GM21529 (cell line): Measurements from ENCODE around the gene DPH6.

Source experiments
- ATAC-seq: cut with Tn5 transposase; IDR thresholded peaks from one replicate; pipeline ENCODE4 v1.9.1; 2021; ENCODE audit not compliant: unreplicated experiment

The DPH6 gene

DNA sequence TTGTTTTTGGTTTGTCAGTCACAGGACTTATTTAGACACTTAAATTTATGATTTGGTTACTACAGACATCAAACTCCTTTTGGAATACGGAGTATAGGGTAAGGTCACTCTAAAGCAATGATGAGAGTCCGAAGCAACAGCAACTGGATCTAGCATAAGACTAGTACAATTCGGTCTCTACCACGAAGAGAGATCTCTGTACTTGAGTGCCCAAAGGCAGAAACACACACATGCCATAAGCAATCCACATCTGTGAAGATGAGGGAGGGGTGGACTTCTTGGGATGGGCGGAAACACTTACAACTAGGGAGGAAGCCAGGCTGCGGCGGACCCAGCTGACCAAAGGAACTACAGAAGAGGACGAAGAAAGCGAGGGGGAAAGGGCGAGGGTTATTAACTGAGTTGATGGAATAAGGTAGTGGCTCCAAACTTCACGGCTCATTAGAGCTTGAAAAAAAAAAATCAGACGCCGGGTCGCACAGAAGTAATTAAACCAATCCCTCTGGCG is 595 bp downstream of the DPH6 start:
- ATAC-seq, result peak; percentile 14

DNA sequence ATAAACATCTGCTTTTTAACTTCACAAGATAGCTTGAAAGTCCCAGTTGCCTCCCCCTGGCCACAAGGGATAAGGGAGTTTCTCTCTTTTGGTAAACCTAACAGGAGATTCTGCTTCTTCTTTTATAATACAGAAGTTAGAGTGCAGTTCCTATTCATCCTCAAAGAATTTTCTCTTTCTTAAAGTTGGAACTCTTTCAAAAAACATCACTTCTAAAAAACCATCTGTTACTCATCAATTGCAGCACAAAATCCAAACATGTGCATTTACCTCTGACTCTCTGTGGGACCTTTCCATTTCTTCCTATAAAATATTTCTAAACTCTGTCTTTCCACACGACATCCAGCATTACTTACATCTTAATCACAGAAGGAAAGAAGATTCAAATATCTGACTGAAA is 5.1 kb downstream of the DPH6 start:
- ATAC-seq, result no peak

DNA sequence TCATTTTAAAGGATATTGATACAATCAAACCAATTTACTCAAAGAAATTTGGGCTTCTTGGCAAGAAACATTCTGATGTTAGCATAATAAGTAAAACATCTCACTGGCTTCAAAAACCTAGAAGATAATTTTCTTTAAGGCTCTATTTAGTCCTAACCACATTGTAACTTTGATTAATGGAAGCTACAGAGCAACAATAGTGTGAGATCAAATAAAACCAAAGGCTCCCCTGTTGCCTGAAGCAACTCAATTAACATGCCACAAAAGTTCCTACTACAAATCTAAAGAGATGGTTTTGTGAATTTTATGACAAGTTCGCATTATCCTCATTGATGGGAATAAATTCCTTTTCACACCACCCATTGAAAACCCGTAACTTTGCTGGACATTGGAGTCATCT is 5.9 kb downstream of the DPH6 start:
- ATAC-seq, result no peak

DNA sequence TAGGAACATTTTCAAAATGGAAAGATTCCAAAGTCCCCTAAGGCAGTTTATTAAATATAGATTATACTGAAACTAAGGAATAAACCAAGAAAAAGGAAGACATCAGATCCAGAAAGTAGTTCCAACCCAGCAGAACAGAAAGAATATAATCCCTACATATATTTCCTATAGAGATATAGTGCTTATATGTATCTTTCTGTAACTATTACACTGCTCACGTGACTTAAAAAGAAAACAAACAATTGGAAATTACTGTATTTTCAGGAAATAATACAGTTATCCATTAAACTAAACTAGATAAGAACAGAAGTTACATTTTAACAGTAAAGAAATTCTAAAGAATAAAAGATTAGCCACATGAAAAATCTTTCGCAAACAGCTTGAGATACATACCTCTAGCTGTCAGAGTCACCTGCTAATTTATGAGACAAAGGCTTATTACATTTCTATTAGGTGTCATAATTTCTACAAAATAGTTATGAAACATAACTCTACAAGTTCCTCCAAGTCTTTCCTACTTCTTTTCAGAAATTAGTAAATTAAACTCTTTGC is 10.5 kb downstream of the DPH6 start:
- no peak for ATAC-seq

DNA sequence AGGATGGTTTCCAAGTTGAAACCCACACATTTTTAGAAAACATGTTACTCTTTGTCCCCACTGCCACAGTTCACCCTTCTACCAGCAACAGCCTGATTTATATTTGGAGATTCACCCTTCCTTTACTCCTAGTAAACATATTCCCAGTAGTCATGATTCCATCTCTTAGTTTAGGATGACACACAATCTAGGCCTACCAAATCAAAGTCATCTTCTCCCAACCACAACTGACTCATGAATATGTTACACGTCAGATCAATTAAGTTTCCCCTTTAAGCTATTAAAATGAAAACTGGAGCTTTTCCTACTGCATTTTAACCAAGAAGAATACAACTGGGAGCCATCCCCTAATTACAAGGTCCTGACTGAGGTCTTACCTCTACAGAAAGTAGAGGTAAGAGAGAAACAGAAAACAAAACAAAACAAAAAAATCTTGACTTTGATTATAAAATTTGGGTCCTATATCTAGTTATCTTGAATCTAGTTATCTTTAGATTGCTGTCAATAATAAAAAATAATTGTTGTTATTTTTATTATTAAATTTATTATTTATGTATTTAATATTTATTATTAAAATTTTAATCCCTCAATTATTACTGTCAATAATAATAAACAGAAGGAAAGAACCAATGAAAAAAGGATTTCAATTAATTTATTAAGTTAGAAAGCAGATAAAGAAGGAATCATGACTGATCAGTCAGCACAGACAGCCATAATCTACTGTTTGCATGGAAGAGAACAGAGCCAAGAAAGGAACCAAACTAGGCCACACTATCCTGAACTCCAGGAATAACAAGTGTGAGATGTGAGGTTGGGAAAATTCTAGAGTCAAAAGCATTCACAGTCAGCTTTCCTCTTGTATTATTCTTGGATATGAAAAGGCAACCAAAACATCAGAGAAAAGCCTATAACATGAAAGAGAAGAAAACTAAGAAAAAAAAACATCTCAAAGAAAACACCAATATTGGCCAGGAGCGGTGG is 12.5 kb downstream of the DPH6 start:
- no peak for ATAC-seq

DNA sequence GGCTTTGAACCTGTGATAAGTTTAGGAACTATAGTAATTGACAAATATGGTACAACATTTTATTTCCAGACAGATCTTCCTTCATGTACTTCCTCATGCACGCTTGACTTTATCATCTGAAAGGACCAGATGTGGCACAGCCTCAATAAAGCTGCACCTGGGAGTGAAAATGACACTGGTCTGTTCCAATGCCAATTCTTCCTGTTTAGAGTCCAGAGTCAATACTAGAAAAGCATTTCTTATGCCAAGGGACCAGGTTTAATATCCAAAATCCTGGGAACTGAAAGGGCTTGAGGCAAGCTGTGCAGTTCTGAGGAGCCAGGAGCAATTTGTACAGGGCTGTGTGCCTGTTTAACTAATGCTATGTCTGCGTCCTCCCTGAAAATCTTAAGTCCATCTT is 15.3 kb downstream of the DPH6 start:
- ATAC-seq, result no peak

DNA sequence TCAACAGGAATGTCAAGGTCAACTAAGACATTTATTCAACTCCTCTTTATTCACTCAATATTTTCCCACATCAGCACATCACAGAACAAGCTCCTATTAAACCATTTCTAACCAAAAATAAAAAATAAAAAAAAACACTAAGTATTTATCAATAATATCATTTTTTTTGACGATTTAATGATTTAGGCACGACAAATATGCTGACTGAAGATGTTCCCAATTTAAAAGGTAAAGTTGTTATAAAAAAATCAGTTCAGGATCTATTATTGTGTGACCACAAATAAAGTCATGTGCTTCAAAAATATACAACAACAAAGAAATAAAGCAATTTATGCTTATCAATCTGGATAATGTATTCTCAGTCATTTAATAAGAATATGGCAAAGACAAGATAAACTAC is 16.2 kb downstream of the DPH6 start:
- no peak for ATAC-seq

DNA sequence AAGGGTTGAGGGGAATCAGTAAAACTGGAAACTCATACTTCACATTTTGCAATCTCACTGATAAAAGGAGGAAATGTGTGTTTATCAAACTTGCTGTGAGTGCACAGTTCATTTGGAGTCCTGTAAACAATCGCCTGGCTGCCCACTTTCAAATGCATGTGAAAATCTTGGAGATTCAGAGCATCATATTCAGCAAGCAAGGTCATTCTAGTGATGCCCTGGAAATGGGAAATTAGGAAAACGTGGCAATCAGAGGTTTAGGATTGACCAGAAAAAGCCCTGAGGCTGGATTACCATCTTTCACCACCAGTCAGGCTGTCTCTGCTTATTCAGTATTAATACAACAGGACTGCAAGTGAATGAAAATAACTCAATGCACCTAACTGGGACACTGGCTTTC is 23.9 kb downstream of the DPH6 start:
- ATAC-seq, result no peak

DNA sequence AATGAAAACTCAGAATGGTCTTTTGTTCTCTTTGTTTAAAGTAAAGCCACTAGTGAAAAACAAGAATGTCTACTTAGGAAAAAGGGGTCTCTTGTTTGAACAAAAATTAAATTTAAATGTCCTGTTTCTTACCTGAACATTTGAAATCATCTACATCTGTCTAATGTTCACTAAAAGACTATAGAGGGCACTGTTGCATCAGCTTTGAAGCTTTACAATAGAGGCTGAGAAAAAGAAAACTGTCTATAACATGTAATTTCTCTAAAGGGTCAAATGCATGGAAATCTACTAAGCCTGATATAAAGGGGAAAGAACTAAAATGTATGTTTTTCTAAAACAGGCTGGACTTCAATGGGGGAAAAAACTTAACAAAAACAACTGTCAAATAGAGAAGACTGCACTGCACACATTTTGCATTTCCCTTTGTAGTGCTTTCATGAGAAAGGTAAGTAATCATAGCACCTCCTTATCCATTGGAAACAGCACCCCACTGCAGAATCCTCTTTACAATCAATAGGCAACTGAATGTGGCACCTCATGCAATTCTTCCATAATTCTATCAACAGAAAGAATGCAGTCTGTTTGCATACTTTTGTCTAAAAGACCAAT is 26.3 kb downstream of the DPH6 start:
- peak; percentile 79 for ATAC-seq

DNA sequence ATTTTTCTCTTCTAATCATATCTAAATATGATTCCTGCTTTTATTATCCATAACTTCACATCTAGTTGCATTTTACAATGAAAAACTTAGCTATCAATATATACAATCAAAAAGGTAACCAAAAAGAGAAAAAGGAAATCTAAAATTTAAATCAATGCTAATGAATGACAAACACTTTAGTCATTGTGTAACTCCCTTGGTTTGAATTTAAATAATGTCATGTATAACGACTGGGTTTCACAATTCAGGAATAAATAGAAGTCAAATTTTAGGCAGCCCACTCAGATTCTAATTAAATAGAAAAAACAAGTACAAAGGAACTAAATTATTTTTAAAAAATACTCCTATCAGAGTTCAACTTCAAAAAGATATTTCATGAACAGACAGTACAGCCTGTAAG is 26.9 kb downstream of the DPH6 start:
- no peak for ATAC-seq

DNA sequence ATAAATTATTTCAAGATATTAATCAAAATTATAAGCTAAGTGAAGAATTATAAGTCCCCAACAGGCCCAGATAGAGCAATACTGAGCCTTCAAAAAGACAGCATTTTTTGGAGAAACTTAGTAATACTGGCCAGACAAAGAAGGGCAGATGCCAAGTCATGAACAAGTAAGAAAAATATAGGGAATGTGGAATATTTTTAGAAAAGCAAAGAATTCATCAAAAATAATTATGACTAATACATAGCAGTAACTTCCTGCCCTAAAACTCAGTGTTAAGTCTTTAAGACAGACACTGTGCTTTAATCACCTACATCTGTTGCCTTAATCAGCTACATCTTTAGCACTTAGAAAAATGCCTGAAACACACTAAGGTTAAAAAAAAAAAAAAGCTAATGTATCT is 31.2 kb downstream of the DPH6 start:
- ATAC-seq, result no peak

DNA sequence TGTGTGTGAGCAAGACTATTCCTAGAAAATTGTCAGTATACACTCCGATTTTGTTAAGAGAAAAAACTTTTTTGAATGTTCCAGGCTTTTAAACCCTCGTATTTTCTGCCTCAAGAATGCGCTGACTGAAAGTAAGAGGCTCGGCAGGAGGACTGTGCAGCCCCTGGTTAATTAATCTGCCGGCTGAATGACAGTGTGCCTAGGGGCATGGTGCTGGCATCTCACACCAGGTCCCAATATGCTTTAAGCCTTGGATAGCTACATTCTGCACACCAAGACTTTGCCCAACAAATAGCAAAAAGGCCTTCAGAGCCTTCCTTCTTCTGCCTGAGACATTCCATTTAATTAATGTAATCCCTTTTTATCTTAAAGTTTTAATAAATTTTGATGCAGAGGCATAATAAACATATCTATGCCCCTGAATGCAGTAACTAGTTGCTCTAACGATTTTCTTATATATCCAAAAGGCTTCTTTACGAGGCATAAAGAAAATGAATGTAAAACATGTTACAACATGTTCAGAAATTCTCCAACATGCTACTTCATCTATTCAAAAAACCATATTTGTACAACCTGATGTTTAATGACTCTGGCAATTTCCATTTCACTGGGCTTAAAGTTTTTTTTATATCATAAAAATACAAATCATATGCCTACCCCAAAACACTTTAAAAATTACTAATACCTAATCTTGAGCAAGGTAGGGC is 37.9 kb downstream of the DPH6 start:
- no peak for ATAC-seq

DNA sequence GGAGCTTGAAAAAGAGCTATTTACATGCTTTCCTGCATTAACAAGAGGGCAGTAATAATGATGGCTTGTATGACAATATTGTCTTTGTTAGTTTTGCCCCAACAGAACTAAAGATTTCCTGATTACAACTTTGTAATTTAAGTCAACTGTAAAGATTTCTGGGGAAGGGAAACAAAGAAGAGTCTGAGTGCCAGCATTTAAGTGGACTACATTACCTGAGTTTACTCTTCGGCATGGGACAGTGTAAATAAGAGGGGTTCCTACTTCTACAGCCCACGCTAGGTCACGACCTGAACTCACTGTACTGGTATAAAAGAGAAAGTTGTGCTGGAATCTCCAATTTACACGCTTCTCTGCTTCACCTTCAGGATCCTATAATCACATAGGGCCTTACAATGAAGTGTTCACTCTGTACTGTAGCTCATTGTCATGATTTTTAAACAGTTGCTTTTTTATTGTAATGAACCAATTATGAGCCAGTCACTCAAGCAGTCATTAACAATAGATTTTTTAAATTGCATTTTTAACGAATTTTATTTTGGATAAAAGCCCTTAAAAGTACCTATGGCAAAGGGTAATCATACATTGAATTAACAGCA is 39.6 kb downstream of the DPH6 start:
- no peak for ATAC-seq

DNA sequence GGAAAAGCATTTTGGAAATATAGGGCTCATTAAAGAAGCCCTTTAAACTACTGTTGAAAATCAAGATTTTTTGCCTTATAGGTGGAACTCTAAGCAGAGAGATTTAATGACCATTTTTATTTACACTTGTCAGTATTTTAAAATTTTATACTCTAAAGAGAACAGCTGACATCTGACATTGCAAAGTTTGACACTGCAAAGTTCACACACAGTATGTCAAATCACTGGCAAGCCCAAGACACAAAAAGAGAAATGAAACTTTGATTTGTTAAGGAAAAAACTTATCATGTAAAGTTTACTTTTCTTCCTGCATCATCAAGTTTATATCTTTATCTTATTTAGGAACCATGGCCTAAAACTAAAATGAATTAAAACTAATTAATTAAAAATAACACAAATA is 40.2 kb downstream of the DPH6 start:
- no peak for ATAC-seq

DNA sequence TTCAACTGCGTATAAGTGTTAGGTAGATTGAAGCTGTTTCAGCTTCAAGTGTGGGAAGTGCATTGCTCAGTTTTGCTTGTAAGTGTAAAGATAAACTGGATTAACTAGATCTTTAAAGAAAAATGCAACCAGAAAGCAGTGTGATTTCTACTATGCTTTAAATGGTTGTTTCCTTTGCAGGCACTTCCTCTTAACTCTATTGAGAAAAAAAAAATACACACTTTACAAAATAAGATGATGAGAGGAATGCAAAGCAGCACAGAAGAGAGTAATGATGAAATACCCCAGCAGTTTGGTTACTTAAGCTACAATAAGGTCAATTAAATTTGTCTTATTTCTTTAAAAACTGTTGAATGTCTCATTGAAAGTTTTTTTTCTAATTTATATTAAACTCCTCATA is 40.8 kb downstream of the DPH6 start:
- no peak for ATAC-seq

DNA sequence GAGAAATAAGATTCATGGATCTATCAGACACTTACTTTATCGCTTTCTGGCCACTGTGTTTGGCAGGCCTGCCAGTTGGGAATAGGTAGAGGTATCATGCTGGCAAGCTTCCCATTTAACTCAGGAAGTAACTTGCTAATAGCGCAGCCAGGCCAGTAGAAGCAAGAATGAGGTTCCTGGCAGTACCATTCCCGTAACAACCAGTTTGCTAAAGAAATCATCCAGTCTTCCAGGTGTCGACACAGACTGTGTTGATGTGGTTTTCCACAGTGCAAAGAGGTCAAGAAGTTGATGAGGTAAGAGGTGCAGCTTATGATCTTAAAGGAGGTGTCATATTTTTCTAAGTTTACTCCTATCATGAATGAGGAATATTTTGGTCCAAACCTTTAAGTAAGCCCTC is 46.2 kb downstream of the DPH6 start:
- no peak for ATAC-seq

DNA sequence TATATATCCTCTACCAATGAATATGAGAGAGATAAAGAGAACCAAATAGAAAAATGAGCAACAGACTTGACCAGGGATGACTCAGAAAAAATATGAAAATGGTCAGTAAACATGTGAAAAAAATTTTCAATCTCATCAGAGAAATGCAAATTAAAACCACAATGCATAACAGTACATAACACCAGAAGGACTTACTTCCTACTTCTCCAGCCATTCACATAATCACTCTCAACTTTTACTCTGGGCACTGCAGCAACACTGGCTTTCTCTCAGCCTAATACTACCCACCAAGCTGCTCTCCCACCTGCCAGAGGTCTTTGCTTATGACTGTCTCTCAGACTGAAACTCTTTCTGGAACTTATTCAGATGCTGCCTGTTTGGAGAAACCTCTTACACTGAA is 49.4 kb downstream of the DPH6 start:
- peak; percentile 99 for ATAC-seq

DNA sequence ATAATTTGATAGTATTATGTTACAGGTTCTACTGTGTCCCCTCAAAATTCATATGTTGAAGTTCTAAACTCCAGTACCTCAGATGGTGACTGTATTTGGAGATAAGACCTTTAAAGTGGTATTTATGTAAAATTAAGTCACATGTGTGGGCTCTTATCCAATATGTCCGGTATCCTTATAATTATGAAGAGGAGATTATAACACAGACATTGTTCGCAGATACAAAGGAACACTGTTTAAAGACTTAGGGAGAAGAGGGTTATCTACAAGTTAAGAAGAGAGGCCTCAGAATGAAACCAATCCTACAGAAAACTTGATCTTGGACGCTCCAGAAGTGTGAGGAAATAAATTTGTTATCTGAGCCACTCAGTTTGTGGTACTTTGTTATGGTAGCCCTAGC is 50.9 kb downstream of the DPH6 start:
- no peak for ATAC-seq

DNA sequence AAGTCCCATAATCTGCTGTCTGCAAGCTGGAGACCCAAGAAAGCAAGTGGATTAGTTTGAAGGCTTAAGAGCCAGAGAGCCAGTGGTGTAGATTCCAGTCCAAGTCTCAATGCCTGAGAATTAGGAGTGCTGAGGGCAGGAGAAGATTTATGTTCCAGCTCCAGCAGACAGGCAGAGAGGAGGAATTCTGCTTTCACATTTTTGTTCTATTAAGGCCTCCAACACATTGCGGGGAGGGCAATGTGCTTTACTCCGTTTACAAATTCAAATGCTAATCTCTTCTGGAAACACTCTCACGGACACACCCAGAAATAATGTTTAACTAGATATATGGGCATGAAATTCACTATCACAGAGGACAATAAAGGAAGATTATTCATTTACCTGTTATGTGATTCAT is 54.0 kb downstream of the DPH6 start:
- ATAC-seq, result no peak

DNA sequence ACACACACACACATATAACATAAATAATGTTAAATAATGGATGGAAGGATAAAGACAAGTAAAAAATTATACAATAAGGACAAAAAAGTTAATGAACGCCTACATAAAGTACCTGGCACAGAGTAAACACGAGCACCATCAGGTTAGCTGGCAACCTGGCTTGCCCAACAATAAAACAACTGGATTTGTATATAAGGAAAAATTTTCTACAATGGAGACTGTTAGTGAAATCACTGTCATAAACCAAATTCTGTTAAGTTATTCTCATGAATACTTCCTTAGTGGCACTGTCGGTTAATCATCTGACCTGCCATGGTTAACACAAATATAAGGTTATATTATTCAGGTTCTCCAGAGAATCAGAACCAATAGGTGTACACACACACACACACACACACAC is 54.8 kb downstream of the DPH6 start:
- no peak for ATAC-seq

DNA sequence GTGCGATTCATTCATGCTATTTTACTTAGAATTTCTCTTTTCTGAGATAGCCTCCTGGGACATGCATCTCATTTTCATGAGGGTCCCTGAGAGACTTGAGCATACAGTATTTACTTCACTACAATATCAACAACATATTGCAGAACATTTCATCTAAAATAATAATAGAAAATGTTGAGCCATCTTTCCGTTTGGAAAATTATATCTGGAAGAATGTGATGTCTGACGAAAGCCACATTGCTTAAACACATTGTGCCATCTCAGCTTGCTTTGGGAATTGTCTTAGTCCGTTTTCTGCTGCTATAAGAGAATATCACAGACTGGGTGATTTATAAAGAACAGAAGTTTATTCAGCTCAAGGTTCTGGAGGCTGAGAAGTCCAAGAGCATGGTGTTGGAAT is 55.5 kb downstream of the DPH6 start:
- no peak for ATAC-seq
